Measurements from ENCODE around the gene SHC2.
"Not testable (repeated sequence)": the region's sequence is repeated elsewhere in the genome, so short reads cannot be mapped to it uniquely, and the experiment has no call there.

Gene SHC2

DNA sequence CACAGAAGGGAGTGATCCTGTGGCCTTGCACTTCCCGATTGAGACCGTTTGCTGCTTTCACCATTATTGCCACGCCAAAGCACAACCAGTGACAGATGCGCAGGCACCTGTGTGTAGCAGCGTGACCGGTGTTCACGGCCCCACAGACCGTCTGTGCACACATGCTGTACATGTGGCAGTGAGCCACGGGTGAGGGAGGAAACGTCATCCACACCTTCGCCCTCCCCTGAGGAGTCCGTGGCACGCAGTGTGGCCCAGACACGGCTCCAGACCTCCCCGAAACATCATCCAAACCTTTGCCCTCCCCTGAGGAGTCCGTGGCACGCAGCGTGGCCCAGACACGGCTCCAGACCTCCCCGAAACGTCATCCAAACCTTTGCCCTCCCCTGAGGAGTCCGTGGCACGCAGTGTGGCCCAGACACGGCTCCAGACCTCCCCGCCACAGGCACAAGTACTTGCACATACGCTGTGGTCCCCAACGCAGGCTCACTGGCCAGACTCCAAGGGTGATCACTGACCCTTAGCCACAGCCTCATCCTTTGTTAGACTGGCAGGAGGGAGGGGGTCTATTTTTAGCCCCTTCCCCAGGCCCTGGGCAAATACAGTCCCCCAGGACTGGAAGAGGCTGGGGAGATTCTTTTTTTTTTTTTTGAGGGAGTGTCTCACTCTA lies 7.9 kb upstream of the SHC2 start:
- DNase-seq (ENCODE audit: low spot score) = no peak

DNA sequence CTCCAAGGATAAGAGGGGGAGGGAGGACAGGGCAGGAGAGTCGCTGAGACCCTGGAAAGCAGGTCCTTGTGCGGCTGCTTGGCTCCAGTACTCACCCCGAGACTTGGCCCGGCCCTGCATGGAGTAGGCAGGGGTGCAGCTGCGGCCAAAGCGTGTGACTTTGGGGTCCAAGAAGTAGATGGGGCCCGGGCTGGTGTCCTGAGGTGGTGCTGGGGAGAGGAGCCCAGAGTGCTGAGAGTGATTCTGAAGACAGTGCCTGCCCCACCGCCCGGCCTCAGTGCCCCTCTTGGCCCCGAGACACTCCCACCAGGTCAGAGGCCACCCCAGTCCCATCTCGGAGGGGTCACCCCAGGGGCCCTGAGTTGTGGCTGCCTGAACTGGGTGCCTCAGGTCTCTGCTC lies 6.7 kb upstream of the SHC2 start:
- no peak for DNase-seq (ENCODE audit: low spot score)

DNA sequence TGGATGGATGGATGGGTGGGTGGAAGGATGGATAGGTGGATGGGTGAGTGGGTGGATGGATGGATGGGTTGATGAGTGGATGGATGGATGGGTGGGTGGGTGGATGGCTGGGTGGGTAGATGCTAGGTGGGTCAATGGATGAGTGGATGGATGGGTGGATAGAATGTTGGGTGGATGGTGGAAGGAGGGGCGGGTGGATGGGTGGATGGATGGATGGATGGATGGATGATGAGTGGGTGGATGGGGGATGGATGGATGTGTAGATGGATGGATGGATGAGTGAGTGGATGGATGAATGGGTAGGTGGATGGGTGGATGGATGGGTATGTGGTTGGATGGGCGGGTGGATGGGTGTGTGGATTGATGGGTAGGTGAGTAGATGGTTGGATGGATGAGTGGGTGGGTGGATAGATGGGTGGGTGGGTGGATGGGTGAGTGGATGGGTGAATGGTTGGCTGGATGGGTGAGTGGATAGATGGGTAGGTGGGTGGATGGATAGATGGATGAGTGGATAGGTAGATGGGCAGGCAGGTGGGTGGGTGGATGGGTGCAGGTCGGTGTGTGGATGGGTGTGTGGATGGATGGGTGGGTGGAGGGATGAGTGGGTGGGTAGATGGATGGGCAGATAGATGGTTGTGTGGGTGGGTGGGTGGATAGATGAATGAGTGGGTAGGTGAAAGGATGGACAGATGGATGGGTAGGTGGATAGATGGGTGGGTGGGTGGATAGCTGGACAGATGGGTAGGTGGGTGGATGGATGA lies 4.4 kb upstream of the SHC2 start:
- DNase-seq (ENCODE audit: low spot score) = no peak

DNA sequence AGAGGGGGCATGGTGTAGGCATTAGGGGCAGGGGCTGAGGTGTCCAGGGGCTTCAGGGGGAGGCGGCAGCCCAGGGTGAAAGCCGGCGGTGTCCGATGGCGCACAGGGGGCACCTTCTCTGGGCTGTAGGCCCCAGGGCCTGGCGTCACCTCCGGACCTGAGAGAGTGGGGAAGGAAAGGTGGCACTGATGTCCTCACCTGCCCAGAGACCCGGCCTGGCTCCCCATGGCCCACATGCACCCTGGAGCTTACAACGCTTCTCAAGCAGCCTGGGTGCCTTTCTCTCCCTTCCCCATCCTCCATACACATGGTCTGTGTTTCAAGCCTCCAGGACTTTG lies 3.3 kb upstream of the SHC2 start:
- no peak for DNase-seq (ENCODE audit: low spot score)

DNA sequence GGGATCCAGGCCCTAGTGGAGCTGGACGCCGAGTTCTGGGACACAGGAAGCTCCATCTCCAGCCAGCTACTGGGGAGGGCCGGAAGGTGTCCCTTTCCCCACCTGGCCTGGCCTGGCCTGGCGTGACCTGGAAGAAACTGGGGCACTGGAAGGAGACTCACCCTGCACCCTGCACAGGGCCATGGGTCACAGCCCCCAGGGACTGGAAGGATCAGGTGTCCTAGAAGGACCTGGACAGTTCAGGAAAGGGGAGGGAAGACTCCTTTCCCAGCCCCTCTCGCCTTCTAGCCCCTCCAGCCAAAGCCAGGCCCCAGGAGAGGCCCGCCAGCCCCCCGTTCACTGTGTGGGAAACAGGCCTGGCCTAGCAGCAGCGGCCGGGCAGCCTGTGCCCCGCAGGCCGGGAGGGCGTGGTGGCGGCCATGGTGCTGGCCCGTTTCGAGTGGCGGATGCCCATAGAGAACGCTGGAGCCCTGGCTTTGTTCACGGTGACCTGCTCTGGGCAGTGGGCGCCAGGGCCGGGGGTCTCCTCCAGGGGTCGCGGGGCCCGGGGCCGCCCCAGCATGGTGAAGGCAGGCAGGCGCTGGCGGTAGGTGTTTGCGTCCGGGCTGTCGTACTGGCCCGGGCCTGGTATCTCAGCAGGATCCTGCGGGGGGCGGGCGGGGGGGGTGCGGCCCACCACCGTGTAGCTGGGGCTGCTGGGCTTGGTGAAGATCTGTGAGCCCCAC lies 2.8 kb upstream of the SHC2 start:
- DNase-seq (ENCODE audit: low spot score) = no peak

DNA sequence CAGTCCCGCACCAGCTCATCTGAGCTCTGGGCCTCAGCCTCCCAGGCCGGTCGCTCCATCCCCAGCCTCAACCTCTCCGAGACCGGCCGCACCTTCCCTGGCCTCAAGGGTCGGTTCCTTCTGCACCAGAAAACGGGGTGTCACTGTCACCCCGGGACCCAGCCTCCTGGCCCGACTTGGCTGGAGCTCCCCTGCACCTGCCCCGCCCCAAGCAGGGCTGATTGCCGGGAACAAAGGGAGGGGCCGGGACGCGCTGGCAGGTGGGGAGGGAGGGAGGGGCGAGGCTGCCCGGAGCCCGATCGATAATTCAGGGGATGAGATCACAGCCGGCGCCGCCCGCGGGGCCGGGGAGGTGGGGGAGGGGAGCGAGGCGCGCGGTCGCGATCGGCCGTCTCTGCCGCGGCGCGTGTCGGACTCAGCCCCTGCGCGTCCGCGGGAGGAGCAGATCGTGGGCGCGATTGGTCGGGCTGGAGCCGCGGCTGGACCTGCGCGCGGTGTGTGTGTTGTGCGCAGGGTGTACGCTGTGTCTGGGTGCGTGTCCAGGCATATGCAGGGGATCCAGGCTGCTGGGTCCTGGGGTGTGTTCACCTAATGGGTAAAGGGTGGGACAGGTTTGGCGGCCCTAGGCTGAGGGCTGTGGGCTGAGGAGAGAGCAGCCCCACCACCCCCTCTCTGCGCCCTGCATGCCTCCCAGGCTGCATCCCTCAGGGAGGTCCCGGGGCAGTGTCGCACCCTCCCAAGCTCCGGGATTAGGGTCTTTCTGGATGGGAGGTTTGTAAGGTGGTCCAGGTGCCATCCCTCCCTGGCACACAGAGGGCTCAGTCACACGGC lies 1.1 kb upstream of the SHC2 start:
- no peak for DNase-seq (ENCODE audit: low spot score)

DNA sequence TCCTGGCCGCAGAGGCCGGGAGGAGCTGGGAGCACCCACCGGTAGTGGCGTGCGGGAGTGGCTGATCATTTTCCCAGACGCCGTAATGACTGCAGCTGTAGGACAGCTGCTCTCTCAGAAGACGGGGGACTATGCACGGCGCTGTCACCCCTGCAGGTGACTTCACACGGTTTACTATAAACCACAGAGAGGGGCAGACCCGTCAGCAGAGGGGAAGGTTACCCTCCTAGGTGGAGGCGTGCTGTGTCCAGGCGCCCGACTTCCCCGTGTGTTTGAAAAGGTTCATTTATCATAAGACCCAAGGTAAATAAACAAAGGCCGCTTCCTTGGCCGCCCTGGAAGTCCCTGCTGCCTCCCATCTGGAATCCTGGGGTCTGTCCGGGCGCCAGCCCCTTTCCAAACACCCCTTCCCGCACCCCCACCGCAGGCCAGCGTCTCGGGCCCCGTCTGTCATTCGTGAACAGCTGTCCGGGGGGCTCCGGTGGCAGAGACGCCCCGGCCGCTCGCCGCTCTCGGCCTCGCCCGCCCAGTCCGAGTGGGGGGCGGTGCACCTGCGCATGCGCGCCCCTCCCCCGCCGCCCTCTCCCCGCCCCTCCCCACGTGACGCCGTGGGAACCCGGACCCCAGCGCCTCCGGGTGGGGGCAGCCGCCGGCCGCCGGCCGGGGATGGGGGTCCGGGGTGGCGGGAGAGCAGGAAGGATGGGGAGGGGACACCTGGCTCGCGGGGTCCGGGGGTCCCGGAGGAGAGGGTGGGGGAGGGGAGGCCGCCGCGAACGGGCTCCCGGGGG lies 915 bp downstream of the SHC2 start:
- no peak for DNase-seq (ENCODE audit: low spot score)

DNA sequence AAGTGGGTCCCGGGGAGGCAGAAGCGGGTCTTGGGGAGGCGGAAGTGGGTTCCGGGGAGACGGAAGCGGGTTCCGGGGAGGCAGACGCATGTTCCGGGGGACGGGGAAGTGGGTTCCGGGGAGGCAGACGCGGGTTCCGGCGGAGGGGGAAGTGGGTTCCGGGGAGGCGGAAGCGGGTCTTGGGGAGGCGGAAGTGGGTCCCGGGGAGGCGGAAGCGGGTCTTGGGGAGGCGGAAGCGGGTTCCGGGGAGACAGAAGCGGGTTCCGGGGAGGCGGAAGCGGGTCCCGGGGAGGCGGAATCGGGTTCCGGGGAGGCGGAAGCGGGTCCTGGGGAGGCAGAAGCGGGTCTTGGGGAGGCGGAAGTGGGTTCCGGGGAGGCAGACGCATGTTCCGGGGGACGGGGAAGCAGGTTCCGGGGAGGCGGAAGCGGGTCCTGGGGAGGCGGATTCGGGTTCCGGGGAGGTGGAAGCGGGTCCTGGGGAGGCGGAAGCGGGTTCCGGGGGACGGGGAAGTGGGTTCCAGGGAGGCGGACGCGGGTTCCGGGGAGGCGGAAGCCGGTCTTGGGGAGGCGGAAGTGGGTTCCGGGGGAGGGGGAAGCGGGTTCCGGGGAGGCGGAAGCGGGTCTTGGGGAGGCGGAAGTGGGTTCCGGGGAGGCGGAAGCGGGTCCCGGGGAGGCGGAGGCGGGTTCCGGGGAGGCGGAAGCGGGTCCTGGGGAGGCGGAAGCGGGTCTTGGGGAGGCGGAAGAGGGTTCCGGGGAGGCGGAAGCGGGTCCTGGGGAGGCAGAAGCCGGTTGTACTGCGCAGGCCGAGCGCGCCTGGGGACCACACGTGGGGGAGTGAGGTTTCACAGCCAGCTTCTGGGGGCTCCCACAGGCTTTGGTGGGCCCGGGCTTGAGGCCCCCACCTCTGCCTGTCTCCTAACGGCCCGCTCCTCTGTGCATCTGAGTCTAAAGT lies 2.5 kb downstream of the SHC2 start:
- no peak for DNase-seq (ENCODE audit: low spot score)

DNA sequence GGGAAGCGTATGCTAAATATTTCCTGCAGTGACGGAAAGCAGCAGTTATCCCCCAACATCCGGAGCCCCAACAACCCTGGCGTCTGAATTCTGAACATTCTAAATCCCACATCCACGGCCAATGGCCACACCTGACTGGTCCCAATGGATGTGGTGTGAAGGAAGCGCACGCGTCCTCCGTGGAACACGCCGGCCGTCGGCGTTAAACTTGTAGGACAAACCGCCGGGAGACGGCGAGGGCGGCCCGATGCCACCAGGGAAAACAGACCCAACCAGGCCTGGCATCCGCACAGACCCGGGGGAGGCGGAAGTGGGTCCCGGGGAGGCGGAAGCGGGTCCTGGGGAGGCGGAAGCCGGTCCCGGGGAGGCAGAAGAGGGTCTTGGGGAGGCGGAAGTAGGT lies 3.2 kb downstream of the SHC2 start:
- no peak for DNase-seq (ENCODE audit: low spot score)

DNA sequence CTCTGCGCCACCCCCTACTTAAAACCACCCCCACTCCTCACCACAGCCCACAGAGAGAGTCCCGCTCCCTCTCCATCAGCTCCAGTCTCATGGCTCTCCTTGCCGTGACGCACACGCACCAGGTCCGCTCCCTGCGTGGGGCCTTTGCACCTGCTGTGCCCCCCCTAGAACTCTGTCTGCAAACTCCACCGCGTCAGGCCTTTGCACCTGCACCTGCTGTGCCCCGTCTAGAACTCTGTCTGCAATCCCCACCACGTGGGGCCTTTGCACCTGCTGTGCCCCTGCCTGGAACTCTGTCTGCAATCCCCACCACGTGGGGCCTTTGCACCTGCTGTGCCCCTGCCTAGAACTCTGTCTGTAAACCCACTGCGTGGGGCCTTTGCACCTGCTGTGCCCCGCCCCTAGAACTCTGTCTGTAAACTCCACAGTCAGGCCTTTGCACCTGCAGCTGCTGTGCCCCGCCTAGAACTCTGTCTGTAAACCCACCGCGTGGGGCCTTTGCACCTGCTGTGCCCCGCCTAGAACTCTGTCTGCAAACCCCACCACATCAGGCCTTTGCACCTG lies 4.2 kb downstream of the SHC2 start:
- no peak for DNase-seq (ENCODE audit: low spot score)

DNA sequence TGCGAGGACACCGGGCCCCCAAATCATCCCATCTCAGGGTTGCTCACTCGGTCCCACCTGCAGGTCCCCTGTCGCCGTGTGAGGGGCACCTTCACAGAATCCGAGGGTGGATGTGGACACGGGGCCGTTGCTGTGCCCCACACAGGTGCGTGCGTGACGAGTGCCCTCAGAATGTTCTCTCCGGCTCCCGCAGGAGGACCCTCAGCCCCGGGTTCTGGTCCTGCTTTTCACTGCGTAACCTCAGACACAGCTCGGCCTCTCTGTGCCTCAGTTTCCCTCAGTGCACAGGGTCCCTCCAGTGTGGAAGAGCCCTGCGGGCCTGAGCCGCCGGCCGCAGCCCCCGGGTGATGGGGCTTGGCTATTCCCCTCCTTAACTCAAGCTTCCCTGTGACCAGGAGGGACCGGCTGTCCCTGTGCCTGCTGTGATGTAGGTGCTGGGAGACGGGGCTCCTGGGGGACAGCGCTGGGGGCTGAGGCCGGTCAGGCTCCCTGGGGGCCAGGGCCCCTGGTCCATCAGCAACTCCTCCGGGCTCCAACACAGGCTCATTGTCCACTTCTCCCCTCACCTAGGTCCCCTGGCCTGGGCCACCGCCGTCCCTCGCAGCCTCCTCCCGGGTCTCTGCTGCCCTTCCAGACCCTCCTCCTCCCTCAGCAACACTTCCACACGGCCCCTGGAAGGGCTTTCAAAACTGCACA lies 4.8 kb downstream of the SHC2 start:
- no peak for DNase-seq (ENCODE audit: low spot score)

DNA sequence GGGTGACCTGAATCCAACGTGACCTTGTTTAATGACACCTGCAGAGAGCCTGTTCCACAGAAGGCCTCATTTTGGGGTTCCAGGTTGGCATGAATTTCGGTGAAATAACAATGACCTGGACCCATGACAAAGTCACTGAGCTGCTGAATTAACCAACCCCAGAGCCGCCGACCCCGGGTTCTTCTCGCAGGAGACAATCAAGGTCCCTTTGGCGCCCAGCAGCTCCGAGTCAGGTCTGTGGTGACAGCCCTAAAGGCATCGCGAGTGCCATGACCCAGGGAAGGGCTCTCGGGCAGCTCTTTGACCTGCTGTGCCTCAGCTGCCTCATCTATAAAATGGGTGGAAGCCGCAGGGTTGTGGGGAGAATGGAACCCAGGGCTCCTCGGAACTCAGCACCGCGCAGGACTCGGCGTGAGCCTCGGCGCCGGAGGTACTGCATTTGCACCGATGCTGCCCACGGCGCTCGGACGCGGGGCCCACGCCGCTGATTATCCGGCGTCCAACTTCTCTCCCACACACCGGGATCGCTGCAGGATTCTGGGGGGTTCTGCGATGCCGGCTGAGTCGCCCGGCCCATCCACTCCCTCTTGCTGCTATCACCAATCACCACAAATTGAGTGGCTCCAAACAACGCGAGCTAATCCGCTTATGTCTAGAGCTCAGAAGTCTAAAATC lies 5.7 kb downstream of the SHC2 start:
- no peak for DNase-seq (ENCODE audit: low spot score)

DNA sequence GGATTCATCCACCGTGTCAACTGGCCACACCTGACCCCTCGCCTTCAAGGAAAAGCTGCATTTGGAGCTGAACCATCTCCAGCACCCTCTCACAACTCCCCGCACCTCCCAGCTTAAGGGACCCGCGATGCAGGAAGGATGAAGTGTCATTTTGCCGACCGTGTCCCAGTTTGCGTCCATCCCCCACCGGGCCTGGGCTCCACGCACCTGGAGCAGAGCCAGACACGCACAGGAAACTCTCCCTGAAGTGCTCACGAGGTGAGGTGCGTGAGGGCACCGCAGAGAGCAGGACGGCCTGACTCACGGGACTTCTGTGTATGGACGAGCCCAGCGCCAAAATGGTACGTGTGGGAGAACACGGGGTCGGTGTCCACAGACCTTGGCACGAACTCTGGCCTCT lies 7.2 kb downstream of the SHC2 start:
- no peak for DNase-seq (ENCODE audit: low spot score)

DNA sequence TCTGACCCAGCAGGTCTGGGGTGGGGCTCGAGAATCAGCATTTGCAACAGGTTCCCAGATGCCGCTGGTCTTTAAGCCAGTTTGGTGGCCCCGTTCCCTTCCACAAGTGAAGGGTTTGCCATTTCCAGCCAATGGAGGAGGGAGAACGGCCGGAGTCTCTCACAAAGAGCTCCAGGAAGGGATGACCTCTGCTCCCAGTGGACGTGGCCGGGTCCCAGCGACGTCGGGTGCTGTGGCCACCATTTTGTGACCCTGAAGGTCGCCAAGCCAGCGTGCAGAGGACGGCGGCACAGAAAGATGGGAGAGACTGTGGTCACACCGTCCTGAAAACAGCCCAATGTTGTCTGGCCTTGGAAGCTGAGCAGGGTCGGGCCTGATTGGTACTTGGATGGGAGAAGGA lies 8.0 kb downstream of the SHC2 start:
- no peak for DNase-seq (ENCODE audit: low spot score)

DNA sequence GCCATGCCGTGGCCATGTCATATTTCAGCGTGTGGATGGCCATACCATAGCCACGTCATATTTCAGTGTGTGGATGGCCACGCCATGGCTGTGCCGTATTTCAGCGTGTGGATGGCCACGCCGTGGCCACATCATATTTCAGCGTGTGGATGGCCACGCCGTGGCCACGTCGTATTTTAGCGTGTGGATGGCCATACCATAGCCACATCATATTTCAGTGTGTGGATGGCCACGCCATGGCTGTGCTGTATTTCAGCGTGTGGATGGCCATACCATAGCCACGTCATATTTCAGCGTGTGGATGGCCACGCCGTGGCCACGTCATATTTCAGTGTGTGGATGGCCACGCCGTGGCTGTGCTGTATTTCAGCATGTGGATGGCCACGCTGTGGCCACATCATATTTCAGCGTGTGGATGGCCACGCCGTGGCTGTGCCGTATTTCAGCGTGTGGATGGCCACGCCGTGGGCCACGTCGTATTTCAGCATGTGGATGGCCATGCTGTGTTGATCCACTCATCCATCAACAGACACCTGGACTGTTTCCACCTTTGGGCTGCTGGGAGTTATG lies 9.8 kb downstream of the SHC2 start:
- not testable (repeated sequence) for DNase-seq (ENCODE audit: low spot score)

DNA sequence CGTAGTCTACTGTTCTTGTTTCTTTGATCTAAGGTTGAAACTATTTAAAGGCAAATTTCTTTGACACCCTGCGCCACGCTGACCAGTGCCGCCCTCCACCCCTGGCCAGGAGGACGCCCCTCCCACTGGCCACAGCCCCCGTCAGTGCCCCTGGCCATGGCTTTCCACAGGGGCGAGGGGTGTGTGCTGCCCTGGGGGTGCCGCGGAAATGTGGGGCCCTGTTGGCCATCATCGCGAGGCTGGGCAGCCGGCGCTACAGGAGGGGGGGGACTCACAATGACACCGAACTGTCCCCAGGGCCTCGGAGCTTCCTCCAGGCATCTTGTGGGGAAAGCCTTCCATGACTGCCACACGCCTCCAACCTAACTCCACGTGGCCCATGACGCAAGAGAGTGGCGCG lies 10.9 kb downstream of the SHC2 start:
- DNase-seq (ENCODE audit: low spot score) = no peak

DNA sequence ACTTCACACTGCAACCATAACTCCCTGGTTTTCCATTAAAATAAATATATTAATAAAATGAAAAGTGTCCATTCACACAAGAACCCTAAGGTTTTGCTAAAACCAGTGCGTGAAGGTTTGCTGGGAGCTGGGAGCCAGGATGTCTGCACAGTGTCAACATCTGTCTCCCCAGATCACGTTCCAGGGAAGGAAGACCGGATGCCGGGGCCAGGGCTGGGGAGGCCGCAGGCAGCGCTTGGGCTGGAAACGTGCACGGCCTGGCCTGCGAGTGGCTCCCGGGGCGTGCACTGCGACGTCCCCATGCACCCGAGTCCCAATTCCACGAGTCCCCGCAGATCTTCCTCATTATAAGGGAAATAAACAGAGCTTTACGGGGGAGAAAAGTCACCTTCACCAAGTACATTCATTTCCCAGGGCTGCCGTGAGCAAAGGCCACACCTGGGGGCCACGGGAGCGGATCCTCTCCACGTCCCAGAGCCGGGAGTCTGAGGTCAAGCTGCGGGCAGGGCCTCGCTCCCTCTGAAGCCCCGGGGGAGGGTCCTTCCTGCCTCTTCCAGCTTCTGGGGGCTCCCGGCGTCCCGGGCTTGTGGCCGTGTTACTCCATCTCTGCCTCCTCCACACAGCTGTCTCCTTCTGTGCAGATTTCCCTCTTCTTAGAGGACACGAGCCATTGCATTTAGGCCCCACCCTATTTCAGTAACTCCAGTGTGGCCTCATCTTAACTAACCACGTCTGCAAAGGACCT lies 12.8 kb downstream of the SHC2 start:
- no peak for DNase-seq (ENCODE audit: low spot score)

DNA sequence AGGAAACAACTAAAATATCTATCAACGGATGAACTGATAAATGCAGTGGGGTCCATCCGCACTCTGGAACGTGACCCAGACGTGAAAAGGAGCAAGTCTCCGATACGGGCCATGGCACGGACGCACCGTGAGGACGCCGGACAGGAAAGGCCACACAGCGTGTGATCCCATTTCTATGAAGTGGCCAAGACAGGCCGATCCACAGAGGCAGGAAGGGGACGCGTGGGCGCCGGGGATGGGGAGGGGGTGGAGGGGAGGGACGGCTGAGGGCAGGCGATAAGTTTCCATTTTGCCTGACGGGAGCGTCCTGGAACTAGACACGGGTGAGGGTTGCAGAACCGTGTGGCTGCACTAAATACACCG lies 13.8 kb downstream of the SHC2 start:
- no peak for DNase-seq (ENCODE audit: low spot score)
